ENCODE results near the gene ZNF335.
"Not testable (repeated sequence)": the region's sequence is repeated elsewhere in the genome, so short reads cannot be mapped to it uniquely, and the experiment has no call there.

Gene ZNF335

GRCh38 chr20:45963059-45964005 lies 8.7 kb downstream of the ZNF335 start:
- Histone ChIP-seq H3K9me3 (ENCODE audit: control insufficient read depth in 5 of 5, low read length in 5 of 5) (no peaks in the 10 kb centered on the region), H3K4me3 (ENCODE audit: low read depth in 1 of 5, low read length in 5 of 5) (no peak overlapping the region), H3K36me3 (ENCODE audit: control insufficient read depth in 5 of 5, insufficient read depth in 5 of 5, low read length in 5 of 5) (peaks cover 3 to 94% (median 88%) of the 10 kb centered on the region in 5 donors), H3K9ac (ENCODE audit: low read length in 5 of 5) (no peak overlapping the region), H3K4me1 (ENCODE audit: control insufficient read depth in 5 of 5, insufficient read depth in 5 of 5, low read length in 5 of 5) (peaks cover 0 to 6% (median 0%) of the 10 kb centered on the region in 5 donors), H3K27me3 (ENCODE audit: control insufficient read depth in 5 of 5, insufficient read depth in 4 of 5, low read length in 5 of 5) (no peaks in the 10 kb centered on the region), H3K27ac (ENCODE audit: low read depth, low read length) (no peak overlapping the region)

- Histone ChIP-seq H3K9ac (ENCODE audit: low read length in 5 of 5) (no peak overlapping the region), H3K27ac (ENCODE audit: low read depth, low read length) (no peak overlapping the region), H3K27me3 (ENCODE audit: control insufficient read depth in 5 of 5, insufficient read depth in 4 of 5, low read length in 5 of 5) (no peaks in the 10 kb centered on the region), H3K4me1 (ENCODE audit: control insufficient read depth in 5 of 5, insufficient read depth in 5 of 5, low read length in 5 of 5) (no peaks in the 10 kb centered on the region), H3K9me3 (ENCODE audit: control insufficient read depth in 5 of 5, low read length in 5 of 5) (no peaks in the 10 kb centered on the region), H3K36me3 (ENCODE audit: control insufficient read depth in 5 of 5, insufficient read depth in 5 of 5, low read length in 5 of 5) (peaks cover 3 to 94% (median 88%) of the 10 kb centered on the region in 5 donors), H3K4me3 (ENCODE audit: low read depth in 1 of 5, low read length in 5 of 5) (no peak overlapping the region)
Observed at GRCh38 chr20:45962031-45962755, 9.8 kb downstream of the ZNF335 start.

GRCh38 chr20:45959956-45960630 lies 11.9 kb downstream of the ZNF335 start:
- H3K4me3 ChIP-seq (ENCODE audit: low read depth in 1 of 5, low read length in 5 of 5), result no peak overlapping the region
- no peaks in the 10 kb centered on the region for H3K27me3 ChIP-seq (ENCODE audit: control insufficient read depth in 5 of 5, insufficient read depth in 4 of 5, low read length in 5 of 5)
- no peaks in the 10 kb centered on the region for H3K4me1 ChIP-seq (ENCODE audit: control insufficient read depth in 5 of 5, insufficient read depth in 5 of 5, low read length in 5 of 5)
- peaks cover 5 to 85% (median 82%) of the 10 kb centered on the region in 5 donors for H3K36me3 ChIP-seq (ENCODE audit: control insufficient read depth in 5 of 5, insufficient read depth in 5 of 5, low read length in 5 of 5)
- H3K27ac ChIP-seq (ENCODE audit: low read depth, low read length), result no peak overlapping the region
- H3K9ac ChIP-seq (ENCODE audit: low read length in 5 of 5), result no peak overlapping the region
- H3K9me3 ChIP-seq (ENCODE audit: control insufficient read depth in 5 of 5, low read length in 5 of 5), result no peaks in the 10 kb centered on the region

- H3K4me3 ChIP-seq (ENCODE audit: low read depth in 1 of 5, low read length in 5 of 5), result no peak overlapping the region
- no peak overlapping the region for H3K9ac ChIP-seq (ENCODE audit: low read length in 5 of 5)
- H3K27ac ChIP-seq (ENCODE audit: low read depth, low read length), result no peak overlapping the region
- H3K36me3 ChIP-seq (ENCODE audit: control insufficient read depth in 5 of 5, insufficient read depth in 5 of 5, low read length in 5 of 5), result peaks cover 5 to 77% (median 73%) of the 10 kb centered on the region in 5 donors
- no peaks in the 10 kb centered on the region for H3K4me1 ChIP-seq (ENCODE audit: control insufficient read depth in 5 of 5, insufficient read depth in 5 of 5, low read length in 5 of 5)
- no peaks in the 10 kb centered on the region for H3K9me3 ChIP-seq (ENCODE audit: control insufficient read depth in 5 of 5, low read length in 5 of 5)
- no peaks in the 10 kb centered on the region for H3K27me3 ChIP-seq (ENCODE audit: control insufficient read depth in 5 of 5, insufficient read depth in 4 of 5, low read length in 5 of 5)
Observed at GRCh38 chr20:45959126-45959525, 12.9 kb downstream of the ZNF335 start.

- no peaks in the 10 kb centered on the region for H3K9me3 ChIP-seq (ENCODE audit: control insufficient read depth in 5 of 5, low read length in 5 of 5)
- no peak overlapping the region for H3K27ac ChIP-seq (ENCODE audit: low read depth, low read length)
- H3K4me3 ChIP-seq (ENCODE audit: low read depth in 1 of 5, low read length in 5 of 5), result no peak overlapping the region
- no peak overlapping the region for H3K9ac ChIP-seq (ENCODE audit: low read length in 5 of 5)
- H3K4me1 ChIP-seq (ENCODE audit: control insufficient read depth in 5 of 5, insufficient read depth in 5 of 5, low read length in 5 of 5), result no peaks in the 10 kb centered on the region
- H3K27me3 ChIP-seq (ENCODE audit: control insufficient read depth in 5 of 5, insufficient read depth in 4 of 5, low read length in 5 of 5), result no peaks in the 10 kb centered on the region
- peaks cover 5 to 76% (median 70%) of the 10 kb centered on the region in 5 donors for H3K36me3 ChIP-seq (ENCODE audit: control insufficient read depth in 5 of 5, insufficient read depth in 5 of 5, low read length in 5 of 5)
Observed at GRCh38 chr20:45958593-45958992, 13.4 kb downstream of the ZNF335 start.

- Histone ChIP-seq H3K9ac (ENCODE audit: low read length in 5 of 5) (no peak overlapping the region), H3K4me3 (ENCODE audit: low read depth in 1 of 5, low read length in 5 of 5) (no peak overlapping the region), H3K36me3 (ENCODE audit: control insufficient read depth in 5 of 5, insufficient read depth in 5 of 5, low read length in 5 of 5) (peaks cover 5 to 78% (median 74%) of the 10 kb centered on the region in 5 donors), H3K9me3 (ENCODE audit: control insufficient read depth in 5 of 5, low read length in 5 of 5) (no peaks in the 10 kb centered on the region), H3K27me3 (ENCODE audit: control insufficient read depth in 5 of 5, insufficient read depth in 4 of 5, low read length in 5 of 5) (no peaks in the 10 kb centered on the region), H3K27ac (ENCODE audit: low read depth, low read length) (no peak overlapping the region), H3K4me1 (ENCODE audit: control insufficient read depth in 5 of 5, insufficient read depth in 5 of 5, low read length in 5 of 5) (no peaks in the 10 kb centered on the region)
Observed at GRCh38 chr20:45957021-45957941, 14.7 kb downstream of the ZNF335 start.

GRCh38 chr20:45956326-45956725 lies 15.7 kb downstream of the ZNF335 start:
- not testable (repeated sequence) for H3K9me3 ChIP-seq (ENCODE audit: control insufficient read depth in 5 of 5, low read length in 5 of 5); H3K27me3 ChIP-seq (ENCODE audit: control insufficient read depth in 5 of 5, insufficient read depth in 4 of 5, low read length in 5 of 5); H3K9ac ChIP-seq (ENCODE audit: low read length in 5 of 5); H3K4me1 ChIP-seq (ENCODE audit: control insufficient read depth in 5 of 5, insufficient read depth in 5 of 5, low read length in 5 of 5); H3K27ac ChIP-seq (ENCODE audit: low read depth, low read length); H3K4me3 ChIP-seq (ENCODE audit: low read depth in 1 of 5, low read length in 5 of 5)
- peaks cover 5 to 78% (median 74%) of the 10 kb centered on the region in 5 donors for H3K36me3 ChIP-seq (ENCODE audit: control insufficient read depth in 5 of 5, insufficient read depth in 5 of 5, low read length in 5 of 5)

GRCh38 chr20:45953672-45954071 lies 18.3 kb downstream of the ZNF335 start:
- Histone ChIP-seq H3K4me1 (ENCODE audit: control insufficient read depth in 5 of 5, insufficient read depth in 5 of 5, low read length in 5 of 5) (no peaks in the 10 kb centered on the region), H3K36me3 (ENCODE audit: control insufficient read depth in 5 of 5, insufficient read depth in 5 of 5, low read length in 5 of 5) (peaks cover 3 to 78% (median 70%) of the 10 kb centered on the region in 5 donors), H3K4me3 (ENCODE audit: low read depth in 1 of 5, low read length in 5 of 5) (no peak overlapping the region), H3K27me3 (ENCODE audit: control insufficient read depth in 5 of 5, insufficient read depth in 4 of 5, low read length in 5 of 5) (no peaks in the 10 kb centered on the region), H3K9me3 (ENCODE audit: control insufficient read depth in 5 of 5, low read length in 5 of 5) (no peaks in the 10 kb centered on the region), H3K27ac (ENCODE audit: low read depth, low read length) (no peak overlapping the region), H3K9ac (ENCODE audit: low read length in 5 of 5) (no peak overlapping the region)

- peaks cover 3 to 78% (median 72%) of the 10 kb centered on the region in 5 donors for H3K36me3 ChIP-seq (ENCODE audit: control insufficient read depth in 5 of 5, insufficient read depth in 5 of 5, low read length in 5 of 5)
- H3K9me3 ChIP-seq (ENCODE audit: control insufficient read depth in 5 of 5, low read length in 5 of 5), result no peaks in the 10 kb centered on the region
- H3K27me3 ChIP-seq (ENCODE audit: control insufficient read depth in 5 of 5, insufficient read depth in 4 of 5, low read length in 5 of 5), result no peaks in the 10 kb centered on the region
- no peak overlapping the region for H3K9ac ChIP-seq (ENCODE audit: low read length in 5 of 5)
- H3K4me3 ChIP-seq (ENCODE audit: low read depth in 1 of 5, low read length in 5 of 5), result no peak overlapping the region
- no peak overlapping the region for H3K27ac ChIP-seq (ENCODE audit: low read depth, low read length)
- H3K4me1 ChIP-seq (ENCODE audit: control insufficient read depth in 5 of 5, insufficient read depth in 5 of 5, low read length in 5 of 5), result no peaks in the 10 kb centered on the region
Observed at GRCh38 chr20:45952861-45953260, 19.1 kb downstream of the ZNF335 start.
